Caco-2 (cell line): Measurements from ENCODE around the gene PRR15L. TPM values are rescaled to one million over a fixed set of nuclear protein-coding genes. Genes with fewer than 3 reads are reported as not detected.

Source experiments
- BruUV-seq: library from RNA; stranded (reverse); fragments of 400-500 nt; replicated peaks from 2 replicates; lab custom pipeline; 2021; lab: Mats Ljungman, UMichigan
- CTCF ChIA-PET: fragments of 300-600 bp; sonication (Branson Sonifier 250); formaldehyde crosslinking; loops from one replicate; lab custom pipeline; 2022; ENCODE audit warnings: antibody characterized with exemption; lab: Charles Lee
- POLR2A ChIA-PET: fragments of 300-600 bp; sonication (Branson Sonifier 250); formaldehyde crosslinking; loops from one replicate; lab custom pipeline; 2022; ENCODE audit warnings: antibody characterized with exemption; lab: Charles Lee
- DNase-seq, 2 experiments: peaks; one replicate each; pipeline versions ENCODE4 v3.0.0 to v3.0.0-alpha.2; 2020 to 2022
- H3K27me3 ChIP-seq: replicated peaks from 2 replicates; pipeline ENCODE4 v1.6.0; 2011; ENCODE audit warnings: low read length; ENCODE audit not compliant: control insufficient read depth, insufficient read depth
- H3K36me3 ChIP-seq: 2 replicates; pipeline ENCODE4 v1.5.1; 2011; ENCODE audit warnings: low read length; ENCODE audit not compliant: control insufficient read depth, insufficient read depth
- H3K4me1 ChIP-seq: fragments of 250-450 bp; sonication (Bioruptor Pico); 2 replicates; pipeline ENCODE4 v1.5.1; 2020; ENCODE audit warnings: mild to moderate bottlenecking
- H3K4me3 ChIP-seq: 2 replicates; pipeline ENCODE4 v1.5.1; 2011; ENCODE audit warnings: low read depth, mild to moderate bottlenecking, control low read depth, low read length
- H3K9me3 ChIP-seq: fragments of 250-450 bp; sonication (Bioruptor Pico); 2 replicates; pipeline ENCODE4 v1.5.1; 2020; ENCODE audit warnings: mild to moderate bottlenecking, moderate library complexity
- H3K27ac Mint-ChIP-seq: one replicate; pipeline ENCODE4 v1.8.0; 2022; ENCODE audit warnings: mixed read lengths; ENCODE audit not compliant: unreplicated experiment
- H3K27me3 Mint-ChIP-seq: one replicate; pipeline ENCODE4 v1.8.0; 2022; ENCODE audit warnings: mixed read lengths; ENCODE audit not compliant: insufficient read depth, unreplicated experiment
- H3K36me3 Mint-ChIP-seq: one replicate; pipeline ENCODE4 v1.8.0; 2022; ENCODE audit warnings: mild to moderate bottlenecking, mixed read lengths; ENCODE audit not compliant: insufficient read depth, unreplicated experiment
- H3K4me1 Mint-ChIP-seq: one replicate; pipeline ENCODE4 v1.8.0; 2022; ENCODE audit warnings: low read depth, mixed read lengths; ENCODE audit not compliant: unreplicated experiment
- H3K4me3 Mint-ChIP-seq: one replicate; pipeline ENCODE4 v1.8.0; 2022; ENCODE audit warnings: mild to moderate bottlenecking, moderate library complexity, mixed read lengths; ENCODE audit not compliant: unreplicated experiment
- H3K9me3 Mint-ChIP-seq: one replicate; pipeline ENCODE4 v1.8.0; 2022; ENCODE audit warnings: mixed read lengths; ENCODE audit not compliant: unreplicated experiment
- CTCF ChIP-seq, 2 experiments: fragments of 200-600 bp in 1 of 2; IDR thresholded peaks; 1 replicate in 1 of 2; 2 replicates in 1 of 2; pipeline versions ENCODE4 v1.5.1 to v1.8.0; 2011 to 2022; ENCODE audit warnings: antibody characterized with exemption in 1 of 2, control low read depth in 1 of 2, inconsistent platforms in 1 of 2, low read depth in 1 of 2, low read length in 1 of 2, mild to moderate bottlenecking in 1 of 2, moderate library complexity in 1 of 2; ENCODE audit not compliant: insufficient read depth in 1 of 2, severe bottlenecking in 1 of 2, unreplicated experiment in 1 of 2
- intact Hi-C: fragments of 100-400 bp; cut with micrococcal nuclease; formaldehyde crosslinking; loops from one replicate; pipeline ENCODE4 v1.10.0; 2022; ENCODE audit not compliant: unreplicated experiment
- total RNA-seq: library from RNA; stranded (reverse); gene quantifications from 2 replicates; pipeline ENCODE4 v1.2.3, GENCODE V29; 2022

The PRR15L gene
- total RNA-seq, 1 experiment from 2014 or later = 24.3 TPM

GRCh38 chr17:47929218-47930000 lies 28.3 kb downstream of the PRR15L start:
- CTCF ChIA-PET = interaction anchor here (0.7 to 3.3 kb wide), 7 partner anchors 13 to 197 kb away, joined by 3 to 22 read pairs (median 4); partner anchors contain the start of genes CDK5RAP3, PNPO and SCRN2
- BruUV-seq = no TSS peak
- Histone ChIP-seq H3K9me3 (no peaks in the 10 kb centered on the region), H3K4me3 (no peak overlapping the region), H3K27me3 (no peaks in the 10 kb centered on the region), H3K36me3 (peaks cover 2% of the 10 kb centered on the region; the same call in 1 of the 2 replicates), H3K4me1 (no peaks in the 10 kb centered on the region)
- POLR2A ChIA-PET = interaction anchor here (0.7 to 1.6 kb wide), 3 partner anchors 12 to 221 kb away, joined by 3 to 11 read pairs (median 5); partner anchors contain the start of genes PNPO and SP2
- no peak for DNase-seq
- H3K9me3 Mint-ChIP-seq = no peaks in the 10 kb centered on the region
- intact Hi-C loops = no loop called here
- no peak overlapping the region for H3K4me3 Mint-ChIP-seq
- TF ChIP-seq CTCF (IDR thresholded peaks at IDR 0.05; ENCODE audit: insufficient read depth in 1 of 2, low read depth in 1 of 2, low read length in 1 of 2, severe bottlenecking in 1 of 2, unreplicated experiment in 1 of 2) = no peak
- H3K27ac Mint-ChIP-seq = no peak overlapping the region
- H3K36me3 Mint-ChIP-seq = peaks cover 35% of the 10 kb centered on the region
- no peaks in the 10 kb centered on the region for H3K4me1 Mint-ChIP-seq
- no peaks in the 10 kb centered on the region for H3K27me3 Mint-ChIP-seq

GRCh38 chr17:47928415-47928814 lies 29.3 kb downstream of the PRR15L start:
- Histone ChIP-seq H3K27me3 (no peaks in the 10 kb centered on the region), H3K4me3 (no peak overlapping the region), H3K36me3 (peaks cover 2% of the 10 kb centered on the region; the same call in 1 of the 2 replicates), H3K9me3 (no peaks in the 10 kb centered on the region), H3K4me1 (no peaks in the 10 kb centered on the region)
- no peak for TF ChIP-seq CTCF (IDR thresholded peaks at IDR 0.05; ENCODE audit: insufficient read depth in 1 of 2, low read depth in 1 of 2, low read length in 1 of 2, severe bottlenecking in 1 of 2, unreplicated experiment in 1 of 2)
- Mint-ChIP-seq H3K4me1 (no peaks in the 10 kb centered on the region), H3K9me3 (no peaks in the 10 kb centered on the region), H3K27me3 (no peaks in the 10 kb centered on the region), H3K36me3 (peaks cover 28% of the 10 kb centered on the region), H3K27ac (no peak overlapping the region), H3K4me3 (no peak overlapping the region)
- no peak for DNase-seq
- ChIA-PET POLR2A (interaction anchor here (1.1 kb wide), 1 partner anchor 18 kb away, joined by 3 read pairs; no protein-coding TSS in a partner anchor), CTCF (interaction anchor here (1.8 to 3.3 kb wide), 3 partner anchors 14 to 87 kb away, joined by 4 to 22 read pairs (median 9); partner anchors contain the start of genes PNPO and SCRN2)
- intact Hi-C loops = no loop called here
- TSS peak; percentile 45 for BruUV-seq

GRCh38 chr17:47927821-47928400 lies 29.8 kb downstream of the PRR15L start:
- peaks cover 28% of the 10 kb centered on the region for H3K36me3 Mint-ChIP-seq
- no peaks in the 10 kb centered on the region for H3K27me3 Mint-ChIP-seq
- ChIA-PET CTCF (interaction anchor here (1.9 to 3.3 kb wide), 2 partner anchors 15 to 87 kb away, joined by 4 to 22 read pairs; partner anchors contain the start of genes PNPO and SCRN2), POLR2A (interaction anchor here (1.1 kb wide), 1 partner anchor 19 kb away, joined by 3 read pairs; no protein-coding TSS in a partner anchor)
- H3K4me3 Mint-ChIP-seq = no peak overlapping the region
- no TSS peak for BruUV-seq
- no peaks in the 10 kb centered on the region for H3K27me3 ChIP-seq
- no peak overlapping the region for H3K27ac Mint-ChIP-seq
- no peaks in the 10 kb centered on the region for H3K4me1 ChIP-seq
- H3K4me1 Mint-ChIP-seq = no peaks in the 10 kb centered on the region
- H3K4me3 ChIP-seq = no peak overlapping the region
- no peaks in the 10 kb centered on the region for H3K9me3 ChIP-seq
- intact Hi-C loops = no loop called here
- no peaks in the 10 kb centered on the region for H3K9me3 Mint-ChIP-seq
- peaks cover 2% of the 10 kb centered on the region; the same call in 1 of the 2 replicates for H3K36me3 ChIP-seq
- TF ChIP-seq CTCF (IDR thresholded peaks at IDR 0.05; ENCODE audit: insufficient read depth in 1 of 2, low read depth in 1 of 2, low read length in 1 of 2, severe bottlenecking in 1 of 2, unreplicated experiment in 1 of 2) = no peak
- DNase-seq = no peak
